PC-9 (cell line): ENCODE measurements around the gene LYST. TPM values are rescaled to one million over a fixed set of nuclear protein-coding genes. Genes with fewer than 3 reads are reported as not detected.
"Not testable (repeated sequence)": the region's sequence is repeated elsewhere in the genome, so short reads cannot be mapped to it uniquely, and the experiment has no call there.

Experiments
- BruUV-seq: library from RNA; stranded (reverse); fragments of 400-500 nt; replicated peaks from 2 replicates; lab custom pipeline; 2021; lab: Mats Ljungman, UMichigan
- CTCF ChIA-PET: fragments of 300-600 bp; sonication (Branson Sonifier 250); formaldehyde crosslinking; loops from one replicate; lab custom pipeline; 2022; ENCODE audit warnings: antibody characterized with exemption; lab: Charles Lee
- POLR2A ChIA-PET: fragments of 300-600 bp; sonication (Branson Sonifier 250); formaldehyde crosslinking; loops from one replicate; lab custom pipeline; 2022; ENCODE audit warnings: antibody characterized with exemption; ENCODE audit not compliant: unreplicated experiment; lab: Charles Lee
- DNase-seq, 2 experiments: peaks; one replicate each; pipeline versions ENCODE4 v3.0.0 to v3.0.0-alpha.2; 2015 to 2022; ENCODE audit warnings: mixed read lengths in 1 of 2
- H2AFZ ChIP-seq: fragments of 200-600 bp; sonication (generic); 2 replicates; pipeline ENCODE4 v1.8.1; 2017; ENCODE audit warnings: antibody characterized with exemption
- H3F3A ChIP-seq: fragments of 200-600 bp; sonication (generic); 2 replicates; pipeline ENCODE4 v1.8.1; 2017; ENCODE audit warnings: antibody characterized with exemption, mild to moderate bottlenecking, low read depth; ENCODE audit not compliant: insufficient read depth
- H3K27ac ChIP-seq: fragments of 200-600 bp; sonication (generic); 2 replicates; pipeline ENCODE4 v1.6.1; 2016; ENCODE audit warnings: mixed run types
- H3K27me3 ChIP-seq: fragments of 200-600 bp; sonication (generic); 2 replicates; pipeline ENCODE4 v1.6.1; 2016; ENCODE audit warnings: low read depth, mixed run types; ENCODE audit not compliant: insufficient read depth
- H3K36me3 ChIP-seq: fragments of 200-600 bp; sonication (generic); 2 replicates; pipeline ENCODE4 v1.6.1; 2016; ENCODE audit warnings: low read depth, mixed run types
- H3K4me1 ChIP-seq: fragments of 200-600 bp; sonication (generic); replicated peaks from 2 replicates; pipeline ENCODE4 v1.6.1; 2016; ENCODE audit warnings: mixed run types; ENCODE audit not compliant: insufficient read depth
- H3K4me2 ChIP-seq: fragments of 200-600 bp; sonication (generic); 2 replicates; pipeline ENCODE4 v1.6.1; 2017; ENCODE audit warnings: mixed run types
- H3K4me3 ChIP-seq: fragments of 200-600 bp; sonication (generic); 2 replicates; pipeline ENCODE4 v1.6.1; 2016; ENCODE audit warnings: mixed run types
- H3K79me2 ChIP-seq: fragments of 200-600 bp; sonication (generic); 2 replicates; pipeline ENCODE4 v1.6.1; 2017; ENCODE audit warnings: low read depth, mixed run types
- H3K9me2 ChIP-seq: fragments of 200-600 bp; sonication (generic); 2 replicates; pipeline ENCODE4 v1.8.1; 2017; ENCODE audit warnings: mild to moderate bottlenecking; ENCODE audit not compliant: insufficient read depth
- H3K9me3 ChIP-seq: fragments of 200-600 bp; sonication (generic); 2 replicates; pipeline ENCODE4 v1.8.1; 2016; ENCODE audit warnings: low read depth; ENCODE audit not compliant: insufficient read depth
- H4K20me1 ChIP-seq: fragments of 200-600 bp; sonication (generic); 2 replicates; pipeline ENCODE4 v1.8.1; 2017; ENCODE audit not compliant: insufficient read depth
- CTCF ChIP-seq: fragments of 200-600 bp; sonication (generic); conservative IDR thresholded peaks from 2 replicates; pipeline ENCODE4 v1.6.1; 2017; ENCODE audit warnings: mixed run types, antibody characterized with exemption, mild to moderate bottlenecking, moderate library complexity
- EZH2 ChIP-seq: fragments of 200-600 bp; sonication (generic); IDR thresholded peaks from 2 replicates; pipeline ENCODE4 v1.8.0; 2017; ENCODE audit warnings: antibody characterized with exemption, low read depth
- intact Hi-C: fragments of 100-400 bp; cut with micrococcal nuclease; formaldehyde crosslinking; loops from one replicate; pipeline ENCODE4 v1.10.0; 2022; ENCODE audit not compliant: unreplicated experiment
- total RNA-seq: library from RNA; stranded (reverse); gene quantifications from 2 replicates; pipeline ENCODE4 v1.2.3, GENCODE V29; 2021

Gene LYST
- total RNA-seq, 1 experiment from 2014 or later, result 14.1 TPM

- H3K4me2 ChIP-seq, result peak overlapping the region; percentile 53
- no peaks in the 10 kb centered on the region for H3K9me3 ChIP-seq
- POLR2A ChIA-PET, result no interaction called here
- CTCF ChIA-PET, result interaction anchor here (0.5 to 1.2 kb wide), 2 partner anchors 23 to 65 kb away, joined by 5 to 7 read pairs; no protein-coding TSS in a partner anchor
- H3F3A ChIP-seq, result peaks cover 63% of the 10 kb centered on the region
- no peaks in the 10 kb centered on the region for H3K79me2 ChIP-seq
- H3K4me3 ChIP-seq, result no peak overlapping the region
- intact Hi-C loops, result no loop called here
- H3K36me3 ChIP-seq, result no peaks in the 10 kb centered on the region
- H2AFZ ChIP-seq, result no peak overlapping the region
- H3K4me1 ChIP-seq, result peaks cover 74% of the 10 kb centered on the region
- no TSS peak for BruUV-seq
- no peaks in the 10 kb centered on the region for H3K27me3 ChIP-seq
- peak overlapping the region; percentile 99 for H3K27ac ChIP-seq
- peak in 1 of 2 experiments; percentile 76 for DNase-seq
- TF ChIP-seq EZH2 (no peak), CTCF (no peak)
- no peaks in the 10 kb centered on the region for H4K20me1 ChIP-seq
- H3K9me2 ChIP-seq, result no peaks in the 10 kb centered on the region
Measured at GRCh38 chr1:235906436-235906835, 39.7 kb upstream of the LYST start.

GRCh38 chr1:235903809-235904208 is 37.1 kb upstream of the LYST start:
- Histone ChIP-seq H3K4me1 (peaks cover 57% of the 10 kb centered on the region), H3K4me2 (peak overlapping the region; percentile 73), H3F3A (peaks cover 40% of the 10 kb centered on the region), H3K4me3 (peak overlapping the region; percentile 39; the same call in 1 of the 2 replicates), H3K27ac (peak overlapping the region; percentile 95)
- H2AFZ ChIP-seq, DNase-seq, H3K36me3 ChIP-seq, intact Hi-C loops, H3K27me3 ChIP-seq, H3K79me2 ChIP-seq, H3K9me2 ChIP-seq, H3K9me3 ChIP-seq, BruUV-seq, H4K20me1 ChIP-seq, CTCF ChIA-PET: not testable (repeated sequence)
- POLR2A ChIA-PET, result interaction anchor here (0.7 kb wide), 1 partner anchor 32 kb away, joined by 7 read pairs; no protein-coding TSS in a partner anchor

DNA sequence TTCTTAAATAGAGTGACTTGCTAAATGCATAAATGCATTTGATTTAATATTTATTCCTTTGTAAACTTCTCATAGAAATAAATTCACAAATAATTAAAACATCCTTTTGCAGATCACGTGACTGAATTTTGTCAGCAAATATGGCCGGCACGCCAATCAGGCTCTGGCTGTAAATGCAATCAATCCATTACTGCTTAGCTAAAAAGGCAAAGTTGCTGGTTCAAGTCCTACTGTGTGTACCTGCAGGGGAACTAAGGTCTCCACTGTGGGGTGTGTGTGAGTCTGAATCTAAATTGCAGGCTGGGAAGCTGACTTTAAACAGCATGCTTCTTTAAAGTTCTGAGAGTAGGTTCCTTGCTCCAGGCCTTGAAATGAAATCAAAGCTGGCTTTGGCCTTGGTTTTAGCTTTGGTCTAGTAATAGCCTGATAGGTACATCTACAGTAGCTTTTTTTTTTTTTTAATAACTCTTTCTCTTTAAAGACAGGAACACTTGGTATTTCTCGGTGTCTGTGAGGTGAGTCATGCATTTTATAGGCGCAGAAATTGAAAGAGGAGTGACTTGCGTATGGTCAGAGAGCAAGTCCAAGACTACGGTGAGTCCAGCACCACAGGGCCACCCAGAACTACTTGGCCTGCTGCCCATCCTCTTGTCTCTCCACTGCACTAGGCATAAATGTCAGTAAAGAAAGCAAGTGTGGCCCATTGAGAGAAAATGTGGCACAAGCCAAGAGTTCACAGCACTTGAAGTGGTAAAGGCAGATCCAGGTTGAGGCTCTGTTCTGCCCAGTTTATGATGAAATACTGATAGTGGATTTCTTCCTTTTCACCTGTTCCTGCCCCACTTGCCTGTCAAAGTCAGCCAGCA is 36.2 kb upstream of the LYST start:
- POLR2A ChIA-PET, result interaction anchor here (0.5 to 0.7 kb wide), 7 partner anchors 15 to 932 kb away, joined by 3 to 7 read pairs (median 5); no protein-coding TSS in a partner anchor
- intact Hi-C loops, result no loop called here
- CTCF ChIA-PET, result interaction anchor here (1.0 kb wide), 1 partner anchor 69 kb away, joined by 8 read pairs; no protein-coding TSS in a partner anchor
- Histone ChIP-seq H3K79me2 (no peaks in the 10 kb centered on the region), H3F3A (peaks cover 32% of the 10 kb centered on the region), H3K27me3 (no peaks in the 10 kb centered on the region), H4K20me1 (no peaks in the 10 kb centered on the region), H3K27ac (peak overlapping the region; percentile 95), H2AFZ (peak overlapping the region; percentile 41), H3K4me3 (peak overlapping the region; percentile 39; the same call in 1 of the 2 replicates), H3K9me2 (no peaks in the 10 kb centered on the region), H3K36me3 (no peaks in the 10 kb centered on the region), H3K9me3 (no peaks in the 10 kb centered on the region; the same call in 1 of the 2 replicates), H3K4me1 (peaks cover 49% of the 10 kb centered on the region), H3K4me2 (peak overlapping the region; percentile 73)
- DNase-seq, result peak; percentile 76 to 90
- TF ChIP-seq EZH2 (no peak), CTCF (no peak)
- TSS peak; percentile 93 for BruUV-seq
